Endometrium (tissue), 2 donors: Measurements from ENCODE around the gene VILL.

Source experiments
- FAIRE-seq: peaks from 2 replicates; lab custom pipeline; 2012; peaks lifted over from hg19 to GRCh38; lab: Jason Lieb, UNC
- donor health status: control.
- donor health status: control.

Gene VILL

DNA sequence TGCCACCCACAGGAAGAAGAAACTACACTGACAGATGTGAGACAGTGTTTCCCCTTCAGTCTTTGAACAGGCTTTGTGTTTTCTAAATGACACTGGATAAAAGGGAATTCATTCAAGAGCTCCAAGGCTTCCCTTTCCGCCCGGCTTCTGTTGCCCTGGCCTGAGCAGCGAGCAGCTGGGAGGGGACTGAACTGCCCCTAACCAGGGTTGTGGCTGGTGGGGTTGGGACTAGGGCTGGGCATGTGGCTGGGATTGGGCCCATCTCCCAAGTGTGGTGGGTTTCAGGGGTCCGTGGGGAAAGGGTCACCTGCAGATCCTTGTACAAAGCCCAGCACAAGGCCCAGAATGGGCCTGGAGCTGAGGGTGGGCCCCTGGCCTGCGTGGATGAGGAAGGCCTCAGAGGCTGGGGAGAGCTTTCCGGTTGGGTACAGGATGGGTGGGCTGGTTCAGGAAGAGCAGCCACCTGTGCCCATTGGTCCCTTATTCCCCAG, 10.4 kb downstream of the VILL start:
- no peak for FAIRE-seq

DNA sequence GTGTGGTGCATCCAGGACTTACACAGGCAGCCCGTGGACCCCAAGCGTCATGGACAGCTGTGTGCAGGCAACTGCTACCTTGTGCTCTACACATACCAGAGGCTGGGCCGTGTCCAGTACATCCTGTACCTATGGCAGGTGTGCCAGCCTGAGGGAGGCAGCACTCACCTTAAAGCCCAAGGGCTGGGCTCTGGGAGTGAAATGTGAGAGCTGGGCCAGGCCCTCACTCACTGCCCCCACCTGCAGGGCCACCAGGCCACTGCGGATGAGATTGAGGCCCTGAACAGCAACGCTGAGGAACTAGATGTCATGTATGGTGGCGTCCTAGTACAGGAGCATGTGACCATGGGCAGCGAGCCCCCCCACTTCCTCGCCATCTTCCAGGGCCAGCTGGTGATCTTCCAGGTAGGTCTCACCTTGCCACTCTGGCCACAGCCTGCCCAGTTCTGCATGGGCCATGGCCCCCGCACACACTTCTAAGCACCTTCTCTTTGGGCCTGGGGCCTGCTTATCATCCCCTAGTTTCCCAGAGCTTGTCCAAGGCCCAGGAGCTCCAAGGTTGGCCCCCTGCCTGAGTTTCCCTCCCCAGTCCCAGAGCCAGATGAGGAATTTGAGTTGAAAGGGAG, 11.0 kb downstream of the VILL start:
- no peak for FAIRE-seq

DNA sequence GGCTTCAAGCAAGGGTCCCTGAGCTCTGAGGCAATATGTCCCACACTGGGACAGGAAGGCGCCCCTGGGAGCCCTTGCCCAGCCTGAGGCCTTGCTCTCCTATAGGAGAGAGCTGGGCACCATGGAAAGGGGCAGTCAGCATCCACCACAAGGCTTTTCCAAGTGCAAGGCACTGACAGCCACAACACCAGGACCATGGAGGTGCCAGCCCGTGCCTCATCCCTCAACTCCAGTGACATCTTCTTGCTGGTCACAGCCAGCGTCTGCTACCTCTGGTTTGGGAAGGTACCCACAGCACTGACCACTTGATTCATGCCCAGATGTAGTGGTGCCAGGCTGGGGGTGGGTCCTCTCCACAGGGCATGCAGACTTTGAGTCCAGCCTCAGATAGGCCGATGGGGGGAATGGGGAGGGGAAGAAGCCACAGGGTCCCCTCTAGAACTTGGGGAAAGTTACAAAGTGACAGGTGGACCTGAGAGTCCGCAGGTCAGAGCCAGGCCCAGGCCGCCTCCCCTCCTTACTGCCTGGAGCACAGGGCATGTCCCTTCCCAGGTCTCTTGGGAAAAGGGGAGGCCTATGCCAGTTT, 11.8 kb downstream of the VILL start:
- no peak for FAIRE-seq

DNA sequence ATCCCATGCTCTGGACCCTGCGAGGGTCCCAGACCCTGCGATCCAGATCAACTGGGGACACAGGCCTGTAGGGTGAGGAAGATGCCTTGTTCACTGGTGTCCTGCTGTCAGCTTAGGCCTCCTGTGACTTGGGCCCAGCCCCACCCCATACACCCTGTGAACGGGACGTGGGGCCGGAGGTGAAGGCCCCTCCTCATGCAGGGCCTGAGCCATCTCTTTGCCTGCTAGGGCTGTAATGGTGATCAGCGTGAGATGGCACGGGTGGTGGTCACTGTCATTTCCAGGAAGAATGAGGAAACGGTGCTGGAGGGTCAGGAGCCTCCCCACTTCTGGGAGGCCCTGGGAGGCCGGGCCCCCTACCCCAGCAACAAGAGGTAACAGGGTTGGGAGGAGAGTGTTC, 12.4 kb downstream of the VILL start:
- FAIRE-seq: no peak

DNA sequence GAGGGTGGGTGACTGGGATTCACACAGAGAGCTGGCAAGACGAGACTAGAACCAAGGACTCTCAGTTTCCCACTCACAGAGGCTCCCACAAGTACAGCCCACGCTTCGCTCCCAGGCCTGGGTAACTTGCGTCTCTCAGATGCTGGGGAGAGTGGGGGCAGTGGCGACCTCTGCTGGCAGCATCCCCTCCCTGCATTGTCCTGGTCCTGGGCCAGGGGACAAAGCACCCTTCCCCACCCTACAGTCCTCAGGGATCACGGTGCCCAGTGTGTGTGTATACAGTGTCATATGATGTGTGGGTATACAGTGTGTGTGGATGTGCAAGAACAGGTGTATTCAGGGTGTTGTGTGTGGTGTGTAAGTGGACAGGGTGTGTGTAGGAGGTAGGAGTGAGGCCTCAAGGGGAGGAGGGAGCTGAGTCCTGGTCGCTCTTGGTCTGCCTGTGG, 12.8 kb downstream of the VILL start:
- FAIRE-seq: no peak

DNA sequence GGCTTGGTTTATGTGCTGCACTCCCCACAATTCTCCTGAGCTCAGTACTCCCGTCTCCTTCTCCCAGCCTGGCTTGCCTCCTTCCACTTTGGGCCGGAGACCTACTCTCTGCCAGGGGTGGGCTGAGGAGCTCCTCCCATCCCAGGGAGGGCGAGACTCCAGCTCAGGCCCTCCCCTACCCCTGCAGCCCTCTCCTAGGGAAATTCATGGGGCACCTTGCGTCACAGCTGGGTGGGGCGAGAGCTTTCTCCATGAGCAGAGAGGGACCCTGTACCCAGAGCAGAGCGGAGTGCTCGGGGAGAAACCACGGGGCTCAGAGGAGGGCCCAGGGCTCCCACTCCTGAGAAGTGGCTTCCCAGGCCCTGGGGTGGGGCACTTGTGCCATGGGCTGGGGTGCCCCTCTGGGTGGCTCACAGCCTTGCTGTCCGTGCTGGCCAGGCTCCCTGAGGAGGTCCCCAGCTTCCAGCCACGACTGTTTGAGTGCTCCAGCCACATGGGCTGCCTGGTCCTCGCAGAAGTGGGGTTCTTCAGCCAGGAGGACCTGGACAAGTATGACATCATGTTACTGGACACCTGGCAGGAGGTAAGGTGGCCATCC, 13.3 kb downstream of the VILL start:
- no peak for FAIRE-seq

DNA sequence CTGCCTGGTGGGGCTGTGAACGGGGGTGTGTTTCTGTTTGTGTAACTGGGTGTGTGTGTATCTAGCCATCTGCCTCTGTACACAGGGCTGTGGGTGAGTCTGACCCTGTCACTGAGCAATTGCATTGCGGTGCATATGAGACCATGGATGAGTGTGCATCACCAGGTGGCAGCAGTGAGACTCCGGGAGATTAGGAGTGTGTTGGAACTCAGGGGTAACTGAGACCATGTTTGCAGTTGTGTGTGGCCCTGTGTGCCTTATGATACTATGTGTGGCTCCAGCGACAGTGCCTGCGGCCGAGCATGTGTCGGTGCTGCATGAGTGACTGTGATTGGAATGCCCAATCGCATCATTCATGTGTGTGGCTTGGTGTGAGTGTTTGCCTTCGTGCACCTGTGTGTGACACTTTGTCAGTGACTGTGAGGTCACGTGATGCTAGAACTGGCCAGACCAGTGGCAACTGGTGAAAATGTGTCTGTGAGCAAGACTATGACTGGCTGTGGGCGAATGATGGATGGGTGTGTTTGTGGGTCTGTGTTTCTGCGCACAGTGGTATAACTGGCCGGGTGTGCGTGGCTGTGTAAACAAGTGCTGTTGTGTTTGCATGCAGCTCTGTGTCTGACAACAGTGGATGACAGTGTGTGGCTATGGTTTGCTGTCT, 14.0 kb downstream of the VILL start:
- FAIRE-seq: no peak

DNA sequence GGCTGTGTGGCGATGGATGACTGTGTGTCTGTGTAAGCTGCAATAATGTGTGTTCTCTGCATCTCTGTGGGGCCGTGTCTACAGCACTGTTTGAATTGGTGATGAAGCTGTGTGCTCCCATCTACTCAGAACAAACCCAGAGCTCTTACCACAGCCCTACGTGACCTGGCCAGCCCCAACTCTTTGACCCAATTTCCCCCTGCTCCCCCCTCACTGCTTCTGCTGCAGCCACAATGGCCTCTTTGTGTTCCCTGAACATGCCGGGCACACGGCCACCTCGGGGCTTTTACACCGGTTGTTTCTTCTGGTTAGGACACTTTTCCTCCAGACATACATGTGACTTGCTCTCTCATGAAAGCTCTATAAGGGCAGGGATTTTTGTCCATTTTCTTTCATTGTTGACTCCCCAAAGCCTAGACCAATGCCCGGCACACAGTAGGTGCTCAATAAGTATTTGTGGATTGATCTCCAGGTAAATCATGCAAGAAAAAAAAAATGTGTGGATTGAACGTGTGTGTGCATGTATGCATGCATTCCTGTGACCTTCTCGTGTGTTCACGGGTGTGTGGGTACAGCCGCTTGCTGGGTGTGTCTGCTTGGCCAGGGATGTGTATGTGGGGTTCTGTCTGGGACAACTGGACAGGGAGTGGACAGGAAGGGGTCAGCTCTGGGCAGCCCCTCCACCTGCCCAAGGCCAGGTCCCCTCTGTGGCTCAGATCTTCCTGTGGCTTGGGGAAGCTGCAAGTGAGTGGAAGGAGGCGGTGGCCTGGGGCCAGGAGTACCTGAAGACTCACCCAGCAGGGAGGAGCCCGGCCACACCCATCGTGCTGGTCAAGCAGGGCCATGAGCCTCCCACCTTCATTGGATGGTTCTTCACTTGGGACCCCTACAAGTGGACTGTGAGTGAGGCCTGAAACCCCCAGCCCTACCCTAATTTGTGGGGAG, 14.8 kb downstream of the VILL start:
- FAIRE-seq: no peak

DNA sequence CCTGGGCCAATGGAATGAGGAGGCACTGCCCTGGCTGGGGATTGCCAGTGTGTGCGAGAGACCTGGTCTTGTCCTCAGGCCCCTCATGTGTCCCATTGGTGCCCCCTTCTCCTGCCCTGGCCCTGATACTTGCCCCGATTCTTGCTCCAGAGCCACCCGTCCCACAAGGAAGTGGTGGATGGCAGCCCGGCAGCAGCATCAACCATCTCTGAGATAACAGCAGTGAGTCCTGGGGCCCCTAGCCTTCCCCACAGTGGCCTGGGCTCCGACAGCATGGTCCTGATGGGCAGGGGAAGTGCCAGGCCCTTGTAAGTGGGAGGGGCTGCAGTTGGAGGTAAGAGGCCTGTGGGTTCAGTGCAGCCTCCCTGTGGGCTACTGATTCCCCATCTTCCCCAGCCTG, 15.4 kb downstream of the VILL start:
- no peak for FAIRE-seq

DNA sequence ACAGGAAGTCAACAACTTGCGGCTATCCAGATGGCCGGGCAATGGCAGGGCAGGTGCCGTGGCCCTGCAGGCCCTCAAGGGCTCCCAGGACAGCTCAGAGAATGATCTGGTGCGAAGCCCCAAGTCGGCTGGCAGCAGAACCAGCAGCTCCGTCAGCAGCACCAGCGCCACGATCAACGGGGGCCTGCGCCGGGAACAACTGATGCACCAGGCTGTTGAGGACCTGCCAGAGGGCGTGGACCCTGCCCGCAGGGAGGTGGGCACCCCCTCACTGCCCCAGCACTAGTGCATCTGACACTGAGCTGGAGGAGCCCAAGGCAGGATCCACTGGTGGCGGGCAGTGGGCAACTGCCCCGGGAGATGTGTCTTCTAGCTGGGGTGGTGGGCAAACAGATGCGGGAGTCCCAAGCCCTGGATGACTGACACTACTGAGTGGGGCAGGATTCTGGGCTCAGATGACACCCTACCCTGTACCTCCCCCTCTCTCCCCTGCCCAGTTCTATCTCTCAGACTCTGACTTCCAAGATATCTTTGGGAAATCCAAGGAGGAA, 15.9 kb downstream of the VILL start:
- FAIRE-seq: no peak

DNA sequence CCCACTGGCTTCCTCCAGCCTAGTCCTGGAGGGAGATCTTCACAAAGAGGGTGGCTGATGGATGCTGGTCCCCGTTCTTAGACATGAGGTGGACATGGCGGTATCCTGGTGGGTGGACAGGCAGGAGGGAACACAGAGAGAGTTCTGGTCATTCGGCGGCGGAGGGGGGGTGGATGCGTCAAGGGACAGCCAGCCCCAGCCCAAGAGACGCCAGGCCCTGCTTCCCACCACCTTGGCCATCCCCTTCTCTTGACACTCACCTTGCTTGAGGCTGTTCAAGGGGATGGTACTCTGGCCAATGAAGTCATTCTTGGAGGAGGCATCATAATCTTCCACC, 17.1 kb downstream of the VILL start:
- no peak for FAIRE-seq

DNA sequence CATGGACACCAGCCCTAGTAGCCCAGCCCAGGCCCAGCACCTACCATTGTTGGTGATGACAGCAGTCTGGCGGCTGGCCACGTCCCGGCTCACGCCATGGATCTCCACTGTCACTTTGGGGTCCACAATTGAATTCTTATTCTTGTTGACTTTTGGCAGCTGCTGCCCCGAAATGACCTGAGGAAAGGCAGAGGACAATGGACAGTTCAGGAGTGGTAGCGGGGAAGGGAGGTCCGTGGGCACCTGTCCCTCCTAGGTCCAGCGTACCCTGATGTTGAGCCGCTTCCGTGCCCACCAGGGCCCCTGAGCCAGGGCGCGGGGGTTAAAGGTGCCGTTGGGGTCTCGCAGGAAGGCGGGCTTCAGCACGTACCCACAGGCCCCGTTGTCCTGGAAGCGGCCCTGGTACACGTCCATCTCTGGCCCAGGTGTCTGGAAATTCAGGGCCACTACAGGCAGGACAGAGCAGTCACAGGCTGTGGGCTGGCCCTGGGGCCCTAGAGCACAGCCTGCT, 17.7 kb downstream of the VILL start:
- FAIRE-seq: no peak

DNA sequence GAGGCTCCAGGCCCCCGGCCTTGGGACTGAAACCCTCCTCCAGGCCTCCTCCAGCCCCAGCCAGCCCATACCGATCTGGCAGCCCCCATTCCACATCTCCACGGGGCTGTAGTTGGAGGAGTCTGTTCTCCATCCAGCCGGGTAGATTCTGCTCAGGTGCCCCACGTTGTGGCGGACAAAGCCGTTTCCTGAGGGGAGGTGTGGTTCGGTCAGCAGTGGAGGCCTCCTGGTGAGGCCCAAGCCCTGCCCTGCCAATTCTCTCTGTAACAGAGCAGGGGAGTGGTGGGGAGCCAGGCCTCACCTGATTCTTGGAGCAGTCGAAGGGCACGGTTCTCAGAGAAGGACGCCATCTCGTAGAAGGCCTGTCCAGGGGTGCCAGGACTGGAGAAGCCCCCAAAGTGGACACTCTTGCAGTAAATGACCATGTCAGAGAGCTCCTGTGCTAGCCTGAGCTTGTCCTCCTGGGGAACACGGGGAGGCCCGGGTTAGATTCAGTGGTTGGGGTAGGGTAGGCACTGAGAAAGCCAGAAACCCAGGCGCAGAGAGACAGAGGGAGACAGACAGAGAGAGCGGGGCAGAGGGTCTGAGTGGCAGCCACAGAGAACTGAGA, 18.5 kb downstream of the VILL start:
- no peak for FAIRE-seq

DNA sequence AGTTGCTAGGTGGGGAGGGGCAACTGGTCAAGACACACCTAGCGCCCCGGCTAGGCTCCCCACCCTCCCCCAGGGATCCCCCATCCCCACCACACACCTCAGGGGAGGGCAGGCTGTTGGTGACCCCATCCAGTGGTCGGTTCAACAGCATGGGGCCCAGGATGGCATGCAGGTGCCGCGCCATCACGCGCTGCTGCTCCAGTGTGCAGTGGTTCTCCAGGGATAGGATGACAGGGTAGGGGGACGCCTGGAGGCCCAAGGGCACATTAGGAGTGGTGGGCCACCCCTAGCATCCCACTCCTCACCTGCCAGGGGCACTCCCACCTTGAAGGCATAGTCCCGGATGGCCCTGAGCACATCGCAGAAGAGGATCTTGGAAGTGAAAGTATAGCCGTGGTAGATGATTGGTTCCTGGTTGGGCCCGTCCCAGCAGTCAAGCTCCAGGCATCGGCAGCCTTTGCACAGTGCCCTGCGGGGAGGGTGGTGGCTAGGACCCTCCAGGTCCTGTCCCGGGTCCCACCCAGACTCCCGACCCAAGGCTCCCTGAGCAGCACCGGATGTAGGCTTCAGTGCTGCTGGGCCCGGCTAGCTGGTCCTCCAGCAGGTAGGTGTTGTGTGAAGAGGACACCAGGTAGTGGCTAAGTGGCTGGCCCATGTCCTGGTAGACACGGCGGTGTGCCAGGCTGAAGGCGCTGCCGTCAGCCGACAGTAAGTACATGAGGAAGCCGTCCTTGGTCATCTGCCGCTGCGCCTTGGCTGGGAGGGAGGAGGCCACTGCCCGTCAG, 19.4 kb downstream of the VILL start:
- FAIRE-seq: no peak

DNA sequence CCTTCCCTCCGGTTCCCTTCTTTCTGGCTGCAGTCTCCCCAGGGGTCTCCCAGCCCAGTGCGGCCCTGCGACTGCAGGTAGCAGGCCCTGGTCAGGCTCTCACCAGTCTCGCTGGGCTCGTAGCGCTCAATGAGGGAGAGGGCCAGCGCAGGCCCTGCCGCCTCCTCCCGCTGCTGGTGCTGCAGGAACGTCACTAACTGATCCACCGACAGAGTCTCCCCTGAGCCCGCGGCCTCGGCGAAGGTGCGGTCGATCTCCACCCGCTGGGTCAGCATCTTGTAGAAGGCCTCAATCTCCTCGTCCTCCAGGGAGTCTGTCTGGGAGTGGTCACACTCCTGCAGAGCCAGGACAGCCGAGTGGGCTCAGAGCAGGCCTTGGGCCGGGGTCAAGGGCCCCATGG, 20.5 kb downstream of the VILL start:
- FAIRE-seq: no peak

DNA sequence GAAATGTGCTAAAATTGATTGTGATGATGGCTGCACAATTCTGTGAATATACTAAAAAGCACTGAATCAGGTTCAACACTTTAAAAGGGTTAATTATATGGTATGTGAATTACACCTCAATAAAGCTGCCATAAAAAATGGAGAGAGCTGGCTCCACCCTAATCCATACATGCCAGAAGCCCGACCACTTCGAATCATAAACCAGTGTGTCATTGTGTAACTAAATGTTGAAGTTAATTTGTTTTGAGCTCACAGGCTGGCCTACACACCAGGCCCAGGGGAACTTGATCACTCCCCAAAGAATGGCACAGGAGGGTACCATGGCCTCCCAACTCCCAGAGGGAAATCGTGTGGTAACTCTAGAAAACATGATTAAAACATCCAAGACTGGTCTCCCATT, 24.9 kb downstream of the VILL start:
- FAIRE-seq: no peak

DNA sequence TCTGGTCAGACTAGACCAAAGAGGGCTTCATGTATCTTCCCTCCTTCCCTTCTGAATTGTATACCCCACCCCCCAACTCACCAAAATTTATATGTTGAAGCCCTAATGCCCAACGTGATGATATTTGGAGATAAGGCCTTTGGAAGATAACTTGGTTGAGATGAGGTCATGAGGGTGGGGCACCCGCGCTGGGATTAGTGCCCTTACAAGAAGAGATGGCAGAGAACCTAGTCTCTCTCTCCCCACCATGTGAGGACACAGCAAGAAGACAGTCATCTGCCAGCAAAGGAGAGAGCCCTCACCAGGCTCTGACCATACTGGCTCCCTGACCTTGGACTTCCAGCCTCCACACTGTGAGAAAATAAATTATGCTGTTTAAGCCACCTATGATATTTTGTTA, 25.4 kb downstream of the VILL start:
- FAIRE-seq: no peak

DNA sequence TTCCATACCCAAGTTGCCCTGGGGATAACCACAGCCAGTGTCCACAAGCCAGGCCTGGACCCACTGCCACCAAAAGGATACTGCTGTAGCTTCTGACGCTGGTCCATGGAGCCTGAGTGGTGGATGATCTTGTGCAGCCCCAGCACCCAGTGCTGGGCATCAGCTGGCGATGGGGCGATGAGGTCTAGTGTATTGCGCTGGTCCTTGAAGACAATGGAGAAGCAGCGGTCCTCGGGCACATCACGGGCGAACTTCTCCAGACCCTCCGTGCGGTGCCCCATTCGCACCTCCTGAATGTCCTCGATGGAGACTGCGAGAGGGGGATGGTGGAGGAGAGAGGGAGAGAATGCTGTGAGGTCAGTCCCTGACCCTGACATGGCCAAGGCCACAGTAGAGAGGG, 25.8 kb downstream of the VILL start:
- FAIRE-seq: no peak

DNA sequence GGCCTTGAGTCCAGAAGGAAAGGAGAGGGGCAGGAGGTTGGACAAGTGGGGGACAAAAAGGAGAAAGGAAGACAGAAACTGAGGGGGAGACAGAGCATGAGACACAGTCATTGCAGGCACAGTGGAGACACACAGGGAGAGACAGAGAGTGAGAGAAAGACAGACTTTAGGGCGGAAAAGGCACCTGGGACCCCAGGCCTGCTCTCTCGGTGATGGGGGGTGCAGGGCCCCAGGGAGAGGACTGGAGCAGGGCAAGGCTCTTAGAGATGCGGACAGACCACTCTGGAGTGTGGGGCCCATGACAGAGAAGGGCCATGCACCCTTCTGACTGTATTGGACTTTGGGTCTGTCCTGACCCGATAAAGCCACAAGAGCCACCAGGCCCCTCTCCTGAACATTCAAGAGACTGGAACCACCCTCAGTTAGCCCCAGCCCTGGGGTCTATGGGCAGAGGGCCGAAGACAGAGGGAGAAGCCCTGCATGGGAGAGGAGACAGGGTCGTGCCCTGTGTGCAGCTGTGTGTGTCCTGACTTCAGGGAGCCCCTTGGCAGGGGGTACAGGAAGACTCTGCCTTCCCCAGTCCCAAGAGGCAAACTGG, 26.4 kb downstream of the VILL start:
- no peak for FAIRE-seq
